ENCODE results near the gene SLC24A3.
"Not testable (repeated sequence)": the region's sequence is repeated elsewhere in the genome, so short reads cannot be mapped to it uniquely, and the experiment has no call there.

The SLC24A3 gene

GRCh38 chr20:19750907-19751636, 538.6 kb downstream of the SLC24A3 start:
- H3K27ac ChIP-seq (ENCODE audit: low read length), result no peak overlapping the region
- H3K9me3 ChIP-seq (ENCODE audit: insufficient read depth, low read length), result 0 out of 2 replicates have a peak, but pooled peaks cover under 1% of the 10 kb centered on the region
- TF ChIP-seq EZH2phosphoT487 (IDR thresholded peaks at IDR 0.05; ENCODE audit: low read depth) (no peak), CTCF (IDR thresholded peaks at IDR 0.05; ENCODE audit: low read depth, low read length) (no peak)
- peak overlapping the region; percentile 57 for H3K4me2 ChIP-seq (ENCODE audit: low read length)
- no peaks in the 10 kb centered on the region for H3K27me3 ChIP-seq (ENCODE audit: low read depth, low read length)
- peak overlapping the region; percentile 23; the same call in 1 of the 2 replicates for H3K9ac ChIP-seq (ENCODE audit: low read length)
- H2AFZ ChIP-seq (ENCODE audit: low read depth, low read length), result peak overlapping the region; percentile 98
- H3K4me3 ChIP-seq (ENCODE audit: low read length), result peak overlapping the region; percentile 24; the same call in 1 of the 2 replicates
- H3K36me3 ChIP-seq (replicated peaks; ENCODE audit: low read depth, low read length), result no peaks in the 10 kb centered on the region
- H3K79me2 ChIP-seq (ENCODE audit: low read length), result no peaks in the 10 kb centered on the region
- H4K20me1 ChIP-seq (ENCODE audit: insufficient read depth, low read length), result no peaks in the 10 kb centered on the region
- H3K4me1 ChIP-seq (ENCODE audit: low read length), result peaks cover 10% of the 10 kb centered on the region

- not testable (repeated sequence) for H3K79me2 ChIP-seq (ENCODE audit: low read length)
Measured at GRCh38 chr20:19754201-19754600, 541.8 kb downstream of the SLC24A3 start.

GRCh38 chr20:19756761-19757486, 544.5 kb downstream of the SLC24A3 start:
- Histone ChIP-seq H3K4me3 (ENCODE audit: low read length) (no peak overlapping the region), H3K79me2 (ENCODE audit: low read length) (no peaks in the 10 kb centered on the region), H2AFZ (ENCODE audit: low read depth, low read length) (no peak overlapping the region), H3K9ac (ENCODE audit: low read length) (no peak overlapping the region), H3K9me3 (ENCODE audit: insufficient read depth, low read length) (no peaks in the 10 kb centered on the region), H3K36me3 (replicated peaks; ENCODE audit: low read depth, low read length) (no peaks in the 10 kb centered on the region), H3K4me2 (ENCODE audit: low read length) (no peak overlapping the region), H3K4me1 (ENCODE audit: low read length) (no peaks in the 10 kb centered on the region), H4K20me1 (ENCODE audit: insufficient read depth, low read length) (no peaks in the 10 kb centered on the region), H3K27me3 (ENCODE audit: low read depth, low read length) (peaks cover 9% of the 10 kb centered on the region), H3K27ac (ENCODE audit: low read length) (no peak overlapping the region)
- no peak for TF ChIP-seq CTCF (IDR thresholded peaks at IDR 0.05; ENCODE audit: low read depth, low read length)
- TF ChIP-seq EZH2phosphoT487 (IDR thresholded peaks at IDR 0.05; ENCODE audit: low read depth), result no peak

More at GRCh38 chr20:19754201-19754600, 541.8 kb downstream of the SLC24A3 start:
- H3K9me3 ChIP-seq (ENCODE audit: insufficient read depth, low read length); H2AFZ ChIP-seq (ENCODE audit: low read depth, low read length); H3K27me3 ChIP-seq (ENCODE audit: low read depth, low read length); H3K4me3 ChIP-seq (ENCODE audit: low read length); H4K20me1 ChIP-seq (ENCODE audit: insufficient read depth, low read length); H3K27ac ChIP-seq (ENCODE audit: low read length); H3K9ac ChIP-seq (ENCODE audit: low read length); H3K4me2 ChIP-seq (ENCODE audit: low read length); H3K36me3 ChIP-seq (replicated peaks; ENCODE audit: low read depth, low read length): not testable (repeated sequence)
- peaks cover 10% of the 10 kb centered on the region for H3K4me1 ChIP-seq (ENCODE audit: low read length)

- Histone ChIP-seq H3K9ac (ENCODE audit: low read length) (no peak overlapping the region), H3K27me3 (ENCODE audit: low read depth, low read length) (peaks cover 11% of the 10 kb centered on the region), H3K36me3 (replicated peaks; ENCODE audit: low read depth, low read length) (no peaks in the 10 kb centered on the region), H3K4me2 (ENCODE audit: low read length) (no peak overlapping the region), H3K9me3 (ENCODE audit: insufficient read depth, low read length) (no peaks in the 10 kb centered on the region), H3K79me2 (ENCODE audit: low read length) (no peaks in the 10 kb centered on the region), H3K4me3 (ENCODE audit: low read length) (no peak overlapping the region), H4K20me1 (ENCODE audit: insufficient read depth, low read length) (no peaks in the 10 kb centered on the region), H3K4me1 (ENCODE audit: low read length) (no peaks in the 10 kb centered on the region), H3K27ac (ENCODE audit: low read length) (no peak overlapping the region), H2AFZ (ENCODE audit: low read depth, low read length) (no peak overlapping the region)
- TF ChIP-seq EZH2phosphoT487 (IDR thresholded peaks at IDR 0.05; ENCODE audit: low read depth), result no peak
- TF ChIP-seq CTCF (IDR thresholded peaks at IDR 0.05; ENCODE audit: low read depth, low read length), result no peak
Measured at GRCh38 chr20:19757487-19758132, 545.2 kb downstream of the SLC24A3 start.
